Osteocyte (in vitro differentiated cells): ENCODE results near the gene PRICKLE3. TPM values are rescaled to one million over a fixed set of nuclear protein-coding genes. Genes with fewer than 3 reads are reported as not detected.

Experiments used
- DNase-seq: peaks from one replicate; pipeline ENCODE4 v3.0.0; 2021; ENCODE audit warnings: mixed read lengths; ENCODE audit not compliant: unreplicated experiment; ENCODE audit errors: extremely low spot score
- H3K27ac Mint-ChIP-seq: one replicate; pipeline ENCODE4 v1.8.0; 2021; ENCODE audit warnings: mild to moderate bottlenecking, mixed read lengths; ENCODE audit not compliant: unreplicated experiment
- H3K27me3 Mint-ChIP-seq: one replicate; pipeline ENCODE4 v1.8.0; 2021; ENCODE audit warnings: mixed read lengths; ENCODE audit not compliant: unreplicated experiment
- H3K36me3 Mint-ChIP-seq: one replicate; pipeline ENCODE4 v1.8.0; 2021; ENCODE audit warnings: mixed read lengths; ENCODE audit not compliant: unreplicated experiment
- H3K4me1 Mint-ChIP-seq: one replicate; pipeline ENCODE4 v1.8.0; 2021; ENCODE audit warnings: mixed read lengths; ENCODE audit not compliant: unreplicated experiment
- H3K4me3 Mint-ChIP-seq: one replicate; pipeline ENCODE4 v1.8.0; 2021; ENCODE audit warnings: mild to moderate bottlenecking, moderate library complexity, mixed read lengths; ENCODE audit not compliant: unreplicated experiment
- H3K9me3 Mint-ChIP-seq: one replicate; pipeline ENCODE4 v1.8.0; 2021; ENCODE audit warnings: mixed read lengths; ENCODE audit not compliant: unreplicated experiment
- total RNA-seq: library from RNA; stranded (reverse); gene quantifications from 2 replicates; pipeline ENCODE4 v1.2.1, GENCODE V29; 2021
- TF ChIP-seq, protein P1 (sequence below): fragments of 200-600 bp; sonication (generic); IDR thresholded peaks from 2 replicates; pipeline ENCODE4 v1.5.0; 2021; ENCODE audit warnings: antibody characterized with exemption, mild to moderate bottlenecking, moderate library complexity

PRICKLE3 gene
- total RNA-seq, 1 donor from 2014 or later, result 8.5 TPM

DNA sequence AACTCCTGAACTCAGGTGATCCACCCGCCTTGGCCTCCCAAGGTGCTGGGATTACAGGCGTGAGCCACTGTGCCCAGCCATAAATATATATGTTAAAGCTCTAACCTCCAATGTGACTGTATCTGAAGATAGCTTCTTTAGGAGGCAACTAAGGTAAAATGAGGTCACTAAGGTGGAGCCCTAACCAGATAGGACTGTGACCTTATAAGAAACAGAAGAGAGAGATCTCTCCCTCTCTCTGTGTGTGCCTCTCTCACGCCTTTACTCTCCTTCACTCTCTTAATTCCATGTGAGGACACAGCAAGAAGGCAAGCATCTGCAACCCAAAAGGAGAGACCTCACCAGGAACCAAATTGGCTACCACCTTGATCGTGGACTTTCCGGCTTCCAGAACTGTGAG lies 24.5 kb downstream of the PRICKLE3 start:
- H3K9me3 Mint-ChIP-seq, result peaks cover 3% of the 10 kb centered on the region
- no peaks in the 10 kb centered on the region for H3K27me3 Mint-ChIP-seq
- DNase-seq, result no peak
- peaks cover 19% of the 10 kb centered on the region for H3K4me1 Mint-ChIP-seq
- H3K27ac Mint-ChIP-seq, result no peak overlapping the region
- no peak overlapping the region for H3K4me3 Mint-ChIP-seq
- H3K36me3 Mint-ChIP-seq, result no peaks in the 10 kb centered on the region
- TF ChIP-seq, protein P1, sequence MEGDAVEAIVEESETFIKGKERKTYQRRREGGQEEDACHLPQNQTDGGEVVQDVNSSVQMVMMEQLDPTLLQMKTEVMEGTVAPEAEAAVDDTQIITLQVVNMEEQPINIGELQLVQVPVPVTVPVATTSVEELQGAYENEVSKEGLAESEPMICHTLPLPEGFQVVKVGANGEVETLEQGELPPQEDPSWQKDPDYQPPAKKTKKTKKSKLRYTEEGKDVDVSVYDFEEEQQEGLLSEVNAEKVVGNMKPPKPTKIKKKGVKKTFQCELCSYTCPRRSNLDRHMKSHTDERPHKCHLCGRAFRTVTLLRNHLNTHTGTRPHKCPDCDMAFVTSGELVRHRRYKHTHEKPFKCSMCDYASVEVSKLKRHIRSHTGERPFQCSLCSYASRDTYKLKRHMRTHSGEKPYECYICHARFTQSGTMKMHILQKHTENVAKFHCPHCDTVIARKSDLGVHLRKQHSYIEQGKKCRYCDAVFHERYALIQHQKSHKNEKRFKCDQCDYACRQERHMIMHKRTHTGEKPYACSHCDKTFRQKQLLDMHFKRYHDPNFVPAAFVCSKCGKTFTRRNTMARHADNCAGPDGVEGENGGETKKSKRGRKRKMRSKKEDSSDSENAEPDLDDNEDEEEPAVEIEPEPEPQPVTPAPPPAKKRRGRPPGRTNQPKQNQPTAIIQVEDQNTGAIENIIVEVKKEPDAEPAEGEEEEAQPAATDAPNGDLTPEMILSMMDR, result no peak

- H3K27me3 Mint-ChIP-seq, result no peaks in the 10 kb centered on the region
- TF ChIP-seq, protein P1, result no peak
- H3K4me1 Mint-ChIP-seq, result peaks cover 18% of the 10 kb centered on the region
- no peaks in the 10 kb centered on the region for H3K36me3 Mint-ChIP-seq
- peaks cover 3% of the 10 kb centered on the region for H3K9me3 Mint-ChIP-seq
- no peak overlapping the region for H3K27ac Mint-ChIP-seq
- H3K4me3 Mint-ChIP-seq, result no peak overlapping the region
- DNase-seq, result no peak
These were observed 25.3 kb downstream of the PRICKLE3 start for GRCh38 chrX:49160908-49161307.

- TF ChIP-seq, protein P1, result no peak
- Mint-ChIP-seq H3K27ac (no peak overlapping the region), H3K9me3 (peaks cover 3% of the 10 kb centered on the region), H3K4me3 (no peak overlapping the region), H3K27me3 (no peaks in the 10 kb centered on the region), H3K36me3 (no peaks in the 10 kb centered on the region), H3K4me1 (peaks cover 19% of the 10 kb centered on the region)
- no peak for DNase-seq
These were observed 29.0 kb downstream of the PRICKLE3 start for GRCh38 chrX:49157194-49157593.

GRCh38 chrX:49155900-49156837 lies 30.0 kb downstream of the PRICKLE3 start:
- peaks cover 17% of the 10 kb centered on the region for H3K4me1 Mint-ChIP-seq
- no peaks in the 10 kb centered on the region for H3K36me3 Mint-ChIP-seq
- peak; percentile 93 for DNase-seq
- TF ChIP-seq, protein P1, result peak; percentile 78
- no peaks in the 10 kb centered on the region for H3K9me3 Mint-ChIP-seq
- H3K4me3 Mint-ChIP-seq, result peak overlapping the region; percentile 84
- no peaks in the 10 kb centered on the region for H3K27me3 Mint-ChIP-seq
- peak overlapping the region; percentile 99 for H3K27ac Mint-ChIP-seq

GRCh38 chrX:49155243-49155899 lies 30.8 kb downstream of the PRICKLE3 start:
- H3K4me1 Mint-ChIP-seq, result peaks cover 15% of the 10 kb centered on the region
- no peak for DNase-seq
- TF ChIP-seq, protein P1, result no peak
- no peaks in the 10 kb centered on the region for H3K27me3 Mint-ChIP-seq
- H3K4me3 Mint-ChIP-seq, result peak overlapping the region; percentile 84
- H3K27ac Mint-ChIP-seq, result peak overlapping the region; percentile 99
- no peaks in the 10 kb centered on the region for H3K9me3 Mint-ChIP-seq
- no peaks in the 10 kb centered on the region for H3K36me3 Mint-ChIP-seq
